GM12873 (cell line): ENCODE measurements around the gene MMP19.
A peak's percentile ranks its signal among the peaks of the same experiment; 100 is the strongest.

Experiments used
- TF ChIP-seq, protein P1 (sequence below): IDR thresholded peaks from 2 replicates; pipeline ENCODE4 v1.5.1; 2012; ENCODE audit warnings: low read depth, mild to moderate bottlenecking, moderate library complexity, low read length, control low read depth; ENCODE audit not compliant: insufficient read depth; ENCODE audit errors: missing control alignments

Gene MMP19

DNA sequence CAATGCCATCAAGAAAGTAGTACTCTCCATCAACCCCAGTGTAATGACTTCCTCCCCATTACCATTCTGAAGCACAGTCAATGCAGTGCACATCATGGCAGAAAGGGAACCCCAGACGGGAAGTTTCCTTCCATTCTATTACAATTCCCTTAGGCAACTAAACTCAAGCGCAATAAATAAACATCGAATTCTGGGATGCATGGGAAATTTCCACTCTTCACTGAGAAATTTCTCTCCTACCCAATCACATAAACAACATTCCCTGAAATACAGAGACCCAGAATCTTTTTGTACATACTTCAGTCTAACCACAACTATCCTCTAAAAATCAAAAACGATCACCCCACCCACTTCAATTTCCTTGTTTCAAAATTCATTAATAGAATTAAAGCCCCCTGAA is 45.2 kb downstream of the MMP19 start:
- TF ChIP-seq, protein P1, sequence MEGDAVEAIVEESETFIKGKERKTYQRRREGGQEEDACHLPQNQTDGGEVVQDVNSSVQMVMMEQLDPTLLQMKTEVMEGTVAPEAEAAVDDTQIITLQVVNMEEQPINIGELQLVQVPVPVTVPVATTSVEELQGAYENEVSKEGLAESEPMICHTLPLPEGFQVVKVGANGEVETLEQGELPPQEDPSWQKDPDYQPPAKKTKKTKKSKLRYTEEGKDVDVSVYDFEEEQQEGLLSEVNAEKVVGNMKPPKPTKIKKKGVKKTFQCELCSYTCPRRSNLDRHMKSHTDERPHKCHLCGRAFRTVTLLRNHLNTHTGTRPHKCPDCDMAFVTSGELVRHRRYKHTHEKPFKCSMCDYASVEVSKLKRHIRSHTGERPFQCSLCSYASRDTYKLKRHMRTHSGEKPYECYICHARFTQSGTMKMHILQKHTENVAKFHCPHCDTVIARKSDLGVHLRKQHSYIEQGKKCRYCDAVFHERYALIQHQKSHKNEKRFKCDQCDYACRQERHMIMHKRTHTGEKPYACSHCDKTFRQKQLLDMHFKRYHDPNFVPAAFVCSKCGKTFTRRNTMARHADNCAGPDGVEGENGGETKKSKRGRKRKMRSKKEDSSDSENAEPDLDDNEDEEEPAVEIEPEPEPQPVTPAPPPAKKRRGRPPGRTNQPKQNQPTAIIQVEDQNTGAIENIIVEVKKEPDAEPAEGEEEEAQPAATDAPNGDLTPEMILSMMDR = no peak

GRCh38 chr12:55797068-55797467 is 45.7 kb downstream of the MMP19 start:
- TF ChIP-seq, protein P1 = peak; percentile 28

DNA sequence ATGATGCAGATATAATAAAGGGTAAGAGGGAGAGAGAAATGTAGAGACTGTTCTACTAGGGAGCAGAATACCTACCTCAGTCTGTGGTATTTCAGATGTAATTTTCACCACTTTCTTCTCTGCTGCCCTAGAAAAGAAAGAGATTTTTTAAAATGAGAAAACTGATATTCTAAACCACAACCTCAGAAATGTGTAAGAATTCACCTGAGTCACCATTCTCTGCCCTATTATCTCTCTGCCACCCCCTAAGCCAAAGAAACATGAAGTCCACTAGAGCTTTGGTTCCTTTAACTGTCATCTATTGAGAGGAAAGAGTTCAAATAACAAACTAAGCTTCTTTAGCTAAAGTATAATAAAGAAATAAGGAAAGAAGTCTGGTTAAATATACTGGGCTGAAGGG is 46.8 kb downstream of the MMP19 start:
- TF ChIP-seq, protein P1 = no peak

DNA sequence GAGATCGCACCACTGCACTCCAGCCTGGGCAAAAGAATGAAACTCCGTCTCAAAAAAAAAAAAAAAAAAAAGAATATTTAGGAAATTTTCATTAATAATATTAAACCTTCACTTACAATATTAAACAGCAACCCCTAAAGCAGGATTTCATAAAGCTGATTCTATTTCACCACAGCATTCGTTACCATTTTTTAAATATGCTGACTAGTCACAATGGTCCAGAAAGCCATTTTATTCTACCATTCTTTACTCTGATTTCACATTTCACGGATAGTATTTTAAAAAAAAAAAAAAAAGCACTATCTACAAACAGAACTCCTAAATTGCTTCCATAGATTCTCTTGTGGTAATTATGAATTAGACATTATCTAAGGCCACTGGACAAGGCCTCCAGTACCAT is 52.8 kb downstream of the MMP19 start:
- TF ChIP-seq, protein P1 = no peak

GRCh38 chr12:55789171-55789570 is 53.6 kb downstream of the MMP19 start:
- TF ChIP-seq, protein P1 = no peak

DNA sequence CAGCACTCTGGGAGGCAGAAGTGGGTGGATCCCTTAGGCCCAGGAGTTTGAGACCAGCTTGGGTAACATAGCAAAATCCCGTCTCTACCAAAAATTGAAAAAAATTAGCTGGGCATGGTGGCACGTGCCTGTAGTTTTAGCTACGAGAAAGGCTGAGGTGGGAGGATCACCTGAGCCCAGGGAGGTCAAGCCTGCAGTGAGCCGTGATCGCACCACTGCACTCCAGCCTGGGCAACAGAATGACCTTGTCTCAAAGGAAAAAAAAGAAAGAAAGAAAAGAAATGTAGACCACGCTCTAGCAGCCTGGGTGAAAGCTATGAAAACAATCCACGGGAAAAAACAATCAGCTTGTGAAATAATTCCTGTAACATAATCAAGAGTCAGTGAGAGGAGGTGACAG is 54.2 kb downstream of the MMP19 start:
- TF ChIP-seq, protein P1 = no peak
